HepG2 (cell line): ENCODE results near the gene FRAS1. TPM values are rescaled to one million over a fixed set of nuclear protein-coding genes. Genes with fewer than 3 reads are reported as not detected.

Source experiments
- ATAC-seq: fragments of 200-7000 bp; cut with Tn5 transposase; 3 replicates; pipeline ENCODE4 v1.9.1; 2020; ENCODE audit warnings: mild to moderate bottlenecking, moderate library complexity
- BruUV-seq: library from RNA; stranded (reverse); fragments of 400-500 nt; replicated peaks from 2 replicates; lab custom pipeline; 2021; lab: Mats Ljungman, UMichigan
- CTCF ChIA-PET: fragments of 300-600 bp; formaldehyde crosslinking; extraction: SDS; loops from one replicate; lab custom pipeline; 2021; ENCODE audit warnings: low total read pairs, inconsistent platforms, low intra/inter-chr PET ratio; lab: Yijun Ruan, JAX
- POLR2A ChIA-PET: fragments of 350-600 bp; sonication (Branson Sonifier 250); formaldehyde crosslinking; loops from one replicate; lab custom pipeline; 2020; ENCODE audit warnings: antibody characterized with exemption, inconsistent platforms; lab: Yijun Ruan, JAX
- DNase-seq: peaks from one replicate; pipeline ENCODE4 v3.0.0-alpha.2; 2015; ENCODE audit warnings: low spot score
- FAIRE-seq: peaks from 3 replicates; lab custom pipeline; 2011; peaks lifted over from hg19 to GRCh38; lab: Jason Lieb, UNC
- H2AFZ ChIP-seq: one replicate; pipeline ENCODE4 v1.6.1; 2011; ENCODE audit warnings: low read length, inconsistent platforms
- H3K27ac ChIP-seq: fragments of 300-600 bp; 3 replicates; pipeline ENCODE4 v1.8.0; 2011; ENCODE audit warnings: mixed run types, mild to moderate bottlenecking, mixed read lengths, low read length, inconsistent platforms; ENCODE audit not compliant: insufficient read depth; ENCODE audit errors: extremely low read length
- H3K27me3 ChIP-seq, 2 experiments: fragments of 200-600 bp in 1 of 2; 2 replicates in 1 of 2; 3 replicates in 1 of 2; pipeline versions ENCODE4 v1.6.0 to v1.8.0; 2011; ENCODE audit warnings: low read length in 2 of 2, mild to moderate bottlenecking in 2 of 2, moderate library complexity in 2 of 2, inconsistent platforms in 1 of 2; ENCODE audit not compliant: insufficient read depth in 2 of 2, control insufficient read depth in 1 of 2
- H3K36me3 ChIP-seq, 2 experiments: fragments of 200-600 bp in 1 of 2; replicated peaks in 1 of 2; 2 replicates in 1 of 2; 3 replicates in 1 of 2; pipeline versions ENCODE4 v1.5.1 to v1.8.0; 2011; ENCODE audit warnings: low read length in 2 of 2, inconsistent platforms in 1 of 2; ENCODE audit not compliant: insufficient read depth in 2 of 2, control insufficient read depth in 1 of 2
- H3K4me1 ChIP-seq: 2 replicates; pipeline ENCODE4 v1.5.1; 2012; ENCODE audit warnings: low read length, inconsistent platforms; ENCODE audit not compliant: insufficient read depth
- H3K4me2 ChIP-seq: 2 replicates; pipeline ENCODE4 v1.6.0; 2011; ENCODE audit warnings: low read depth, low read length, inconsistent platforms
- H3K4me3 ChIP-seq, 3 experiments: fragments of 200-600 bp in 1 of 3; sonication (generic), shearing (Covaris generic) in 1 of 3; replicated peaks in 1 of 3; 2 replicates each; pipeline ENCODE4 v1.5.1; 2011 to 2016; ENCODE audit warnings: low read length in 3 of 3, inconsistent platforms in 2 of 3, low read depth in 2 of 3, mild to moderate bottlenecking in 2 of 3, control low read depth in 1 of 3, mixed read lengths in 1 of 3; ENCODE audit not compliant: insufficient read depth in 1 of 3
- H3K79me2 ChIP-seq: one replicate; pipeline ENCODE4 v1.6.1; 2011; ENCODE audit warnings: low read length, inconsistent platforms; ENCODE audit not compliant: insufficient read depth
- H3K9ac ChIP-seq: 2 replicates; pipeline ENCODE4 v1.6.0; 2011; ENCODE audit warnings: mild to moderate bottlenecking, low read depth, low read length, inconsistent platforms; ENCODE audit not compliant: insufficient read depth
- H3K9me3 ChIP-seq: 2 replicates; pipeline ENCODE4 v1.5.1; 2012; ENCODE audit warnings: mild to moderate bottlenecking, low read length
- H4K20me1 ChIP-seq: 2 replicates; pipeline ENCODE4 v1.6.0; 2011; ENCODE audit warnings: inconsistent platforms, mild to moderate bottlenecking, low read length, moderate library complexity; ENCODE audit not compliant: insufficient read depth
- GABPB1 ChIP-seq: IDR thresholded peaks from 2 replicates; pipeline ENCODE4 v1.6.1; 2016; ENCODE audit warnings: mild to moderate bottlenecking, missing genetic modification reagents, moderate library complexity, missing compliant biosample characterization
- GZF1 ChIP-seq: sonication (generic); formaldehyde crosslinking; IDR thresholded peaks from 2 replicates; pipeline ENCODE4 v1.5.1; 2020; ENCODE audit warnings: mild to moderate bottlenecking, missing genetic modification reagents
- KDM5A ChIP-seq: fragments of 200-600 bp; sonication (generic); IDR thresholded peaks from 2 replicates; pipeline ENCODE4 v1.7.0; 2018; ENCODE audit warnings: antibody characterized with exemption, mild to moderate bottlenecking, low read length, borderline replicate concordance
- KLF13 ChIP-seq: sonication (generic); formaldehyde crosslinking; IDR thresholded peaks from 2 replicates; pipeline ENCODE4 v1.4.0; 2020; ENCODE audit warnings: mild to moderate bottlenecking, missing genetic modification reagents
- MTA1 ChIP-seq: sonication (generic); formaldehyde crosslinking; IDR thresholded peaks from 2 replicates; pipeline ENCODE4 v1.4.0; 2020; ENCODE audit warnings: missing genetic modification reagents, mild to moderate bottlenecking, borderline replicate concordance
- PATZ1 ChIP-seq: sonication (generic); formaldehyde crosslinking; IDR thresholded peaks from 2 replicates; pipeline ENCODE4 v1.4.0; 2020; ENCODE audit warnings: missing genetic modification reagents
- PHF8 ChIP-seq: sonication (generic); formaldehyde crosslinking; IDR thresholded peaks from 2 replicates; pipeline ENCODE4 v1.5.0; 2020; ENCODE audit warnings: missing genetic modification reagents
- SALL1 ChIP-seq: sonication (generic); formaldehyde crosslinking; IDR thresholded peaks from 2 replicates; pipeline ENCODE4 v1.8.0; 2022; ENCODE audit warnings: mild to moderate bottlenecking, missing genetic modification reagents
- ZBTB14 ChIP-seq: sonication (generic); formaldehyde crosslinking; IDR thresholded peaks from 2 replicates; pipeline ENCODE4 v1.4.0; 2020; ENCODE audit warnings: missing genetic modification reagents
- ZBTB2 ChIP-seq: sonication (generic); formaldehyde crosslinking; IDR thresholded peaks from 2 replicates; pipeline ENCODE4 v1.8.0; 2022; ENCODE audit warnings: low read depth, missing genetic modification reagents
- ZC3H13 ChIP-seq: sonication (generic); formaldehyde crosslinking; IDR thresholded peaks from 2 replicates; pipeline ENCODE4 v1.8.1; 2023; ENCODE audit warnings: mild to moderate bottlenecking, missing genetic modification reagents, moderate library complexity
- ZNF280B ChIP-seq: sonication (generic); formaldehyde crosslinking; IDR thresholded peaks from 2 replicates; pipeline ENCODE4 v1.5.0; 2020; ENCODE audit warnings: missing genetic modification reagents, mild to moderate bottlenecking, borderline replicate concordance
- ZSCAN31 ChIP-seq: sonication (generic); formaldehyde crosslinking; IDR thresholded peaks from 2 replicates; pipeline ENCODE4 v1.5.0; 2020; ENCODE audit warnings: low read depth, mild to moderate bottlenecking, missing genetic modification reagents
- WGBS: methylation state at CpG from one replicate; pipeline ENCODE4 v1.1.6; 2017; ENCODE audit warnings: low lambda C conversion rate; 5-methylcytosine and 5-hydroxymethylcytosine counted together
- in situ Hi-C: cut with HindIII; loops from 2 replicates; pipeline ENCODE4 v1.10.0; 2017; ENCODE audit warnings: low pct_unique_long_range_greater_than_20kb; ENCODE audit not compliant: extremely low pct_ligation_motif_present
- intact Hi-C: fragments of 100-400 bp; cut with micrococcal nuclease; formaldehyde crosslinking; loops from one replicate; pipeline ENCODE4 v1.10.0; 2022; ENCODE audit not compliant: unreplicated experiment
- polyA plus RNA-seq, 8 experiments: library from polyadenylated mRNA; depleted of rRNA in 3 of 8; stranded (reverse) in 7 of 8; unstranded in 1 of 8; fragments of >200 nt; fragmentation: Illumina TruSeq in 4 of 8; extraction: Trizol in 4 of 8; gene quantifications; 2 replicates each; pipeline versions ENCODE4 v1.2.1 to v1.2.3, GENCODE V29; 2011 to 2016; ENCODE audit warnings: low read depth in 4 of 8, missing spikeins in 1 of 8, mixed read lengths in 1 of 8; ENCODE audit not compliant: insufficient read depth in 1 of 8
- total RNA-seq, 5 experiments: library from RNA; depleted of rRNA; stranded (reverse); fragments of >200 nt; fragmentation: Illumina TruSeq; extraction: Trizol; gene quantifications; 2 replicates each; pipeline ENCODE4 v1.2.3, GENCODE V29; 2016; ENCODE audit warnings: low read depth in 1 of 5

The FRAS1 gene
- total and polyA plus RNA-seq, 2 of the 13 experiments (the other 11 are each of a cell fraction or from before 2014, with no cell fraction given) = 22.5 to 31.6 TPM

GRCh38 chr4:78058591-78059523 is 1.7 kb downstream of the FRAS1 start:
- in situ Hi-C loops = loop anchor here (5.0 kb wide), 1 partner anchor 67 kb away; no protein-coding TSS in a partner anchor
- POLR2A ChIA-PET = interaction anchor here (0.7 to 2.5 kb wide), 12 partner anchors 16 to 219 kb away, joined by 3 to 13 read pairs (median 4); no protein-coding TSS in a partner anchor
- CTCF ChIA-PET = interaction anchor here (1.1 to 2.7 kb wide), 3 partner anchors 64 to 458 kb away, joined by 4 to 15 read pairs (median 10); no protein-coding TSS in a partner anchor
- TF ChIP-seq KDM5A (peak; percentile 27; the same call in 1 of the 2 replicates), GABPB1 (CRISPR knock-in tag) (peak; percentile 41; the same call in 1 of the 2 replicates), ZNF280B (CRISPR knock-in tag) (0 out of 2 replicates have a peak, but pooled peaks have one; percentile 47), ZC3H13 (0 out of 2 replicates have a peak, but pooled peaks have one; percentile 39), PATZ1 (0 out of 2 replicates have a peak, but pooled peaks have one; percentile 5), KLF13 (CRISPR knock-in tag) (no peak), ZSCAN31 (CRISPR knock-in tag) (no peak), PHF8 (CRISPR knock-in tag) (peak; percentile 25), GZF1 (CRISPR knock-in tag) (0 out of 2 replicates have a peak, but pooled peaks have one; percentile 10), ZBTB14 (CRISPR knock-in tag) (no peak), ZBTB2 (CRISPR knock-in tag) (0 out of 2 replicates have a peak, but pooled peaks have one; percentile 32), MTA1 (CRISPR knock-in tag) (peak; percentile 54; the same call in 1 of the 2 replicates), SALL1 (CRISPR knock-in tag) (peak; percentile 33; the same call in 1 of the 2 replicates)

More at GRCh38 chr4:78058591-78059523, 1.7 kb downstream of the FRAS1 start:
- FAIRE-seq = no peak
- Histone ChIP-seq H3K4me3 (peak overlapping the region; percentile 67 to 97 (median 85)), H3K9me3 (no peaks in the 10 kb centered on the region), H3K9ac (peak overlapping the region; percentile 78), H3K79me2 (peaks cover 69% of the 10 kb centered on the region), H3K27ac (peak overlapping the region; percentile 86), H3K4me1 (peaks cover 45% of the 10 kb centered on the region), H3K36me3 (no peaks in the 10 kb centered on the region), H3K4me2 (peak overlapping the region; percentile 89), H3K27me3 (no peaks in the 10 kb centered on the region; a peak in 1 of 5 replicates), H4K20me1 (peaks cover 8% of the 10 kb centered on the region; the same call in 1 of the 2 replicates), H2AFZ (peak overlapping the region; percentile 83)
- intact Hi-C loops = loop anchor here (1.0 to 10.0 kb wide), 8 partner anchors 42 to 718 kb away; partner anchors contain the start of gene BMP2K
- no TSS peak for BruUV-seq
- ATAC-seq = peak; percentile 13
- DNase-seq = peak; percentile 19
- 1% methylated on average over 31 of the region's 54 CpGs for WGBS
